Hypothalamus (tissue), 51 donors: ENCODE measurements around the gene RASSF8.
A peak's percentile ranks its signal among the peaks of the same experiment; 100 is the strongest.

Source experiments
- DNase-seq, 51 donors: peaks; one replicate each; lab custom pipeline; 2025; lab: John Stamatoyannopoulos, UW

Gene RASSF8

GRCh38 chr12:26097046-26097878 lies 138.8 kb downstream of the RASSF8 start:
- DNase-seq, result peak in 43 of 51 donors; percentile 3 to 89 (median 56)

DNA sequence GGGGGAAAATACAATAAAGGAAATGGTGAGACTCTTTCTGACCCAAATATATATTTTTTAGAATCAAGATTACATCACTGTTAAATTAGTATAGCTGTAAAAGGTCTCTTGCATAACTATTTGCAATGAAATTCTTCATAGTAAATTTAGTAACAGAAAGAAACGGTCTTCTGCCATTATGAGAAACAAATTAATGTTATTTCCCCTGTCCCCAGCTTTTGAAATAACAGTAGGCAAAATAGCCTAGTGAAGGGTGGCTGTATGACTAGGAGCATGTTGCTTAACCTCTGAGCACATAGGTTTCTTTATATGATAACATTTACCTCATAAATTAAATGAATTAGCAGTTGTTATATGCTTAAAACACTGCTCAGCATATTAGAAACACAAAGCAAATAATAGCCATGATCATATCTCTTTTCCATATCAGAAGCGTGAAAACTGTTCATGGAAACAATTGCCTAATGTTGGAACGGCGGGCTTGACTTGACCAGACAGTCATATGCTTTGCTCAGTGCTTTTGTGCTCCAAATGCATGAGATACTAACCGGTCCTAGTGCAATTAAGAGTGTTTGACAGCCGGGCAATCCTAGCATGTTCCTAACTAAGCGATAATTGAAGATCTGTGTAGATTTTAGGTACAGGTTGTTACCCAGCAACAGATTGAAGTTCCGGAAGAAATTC lies 142.3 kb downstream of the RASSF8 start:
- no peak for DNase-seq

- no peak for DNase-seq
Observed at GRCh38 chr12:26101350-26101734, 142.9 kb downstream of the RASSF8 start.

DNA sequence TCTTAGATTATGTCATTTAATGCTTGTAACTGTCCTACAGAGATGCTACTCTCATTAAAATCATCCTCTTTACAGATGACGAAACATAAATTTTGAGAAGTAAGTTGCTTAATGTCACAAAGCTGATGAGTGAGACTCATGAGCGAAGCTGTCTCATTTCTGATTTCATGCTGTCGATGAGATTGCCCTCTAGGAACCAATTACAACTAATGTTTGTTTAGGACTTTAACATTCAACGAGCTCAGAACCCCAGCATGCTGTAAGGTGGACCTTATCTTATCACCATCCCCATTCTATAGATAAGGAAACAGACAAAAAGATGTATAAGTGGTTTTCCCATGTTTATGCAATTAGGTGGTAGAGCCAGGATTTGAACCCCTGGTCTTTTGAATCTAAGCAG lies 143.3 kb downstream of the RASSF8 start:
- DNase-seq, result no peak

DNA sequence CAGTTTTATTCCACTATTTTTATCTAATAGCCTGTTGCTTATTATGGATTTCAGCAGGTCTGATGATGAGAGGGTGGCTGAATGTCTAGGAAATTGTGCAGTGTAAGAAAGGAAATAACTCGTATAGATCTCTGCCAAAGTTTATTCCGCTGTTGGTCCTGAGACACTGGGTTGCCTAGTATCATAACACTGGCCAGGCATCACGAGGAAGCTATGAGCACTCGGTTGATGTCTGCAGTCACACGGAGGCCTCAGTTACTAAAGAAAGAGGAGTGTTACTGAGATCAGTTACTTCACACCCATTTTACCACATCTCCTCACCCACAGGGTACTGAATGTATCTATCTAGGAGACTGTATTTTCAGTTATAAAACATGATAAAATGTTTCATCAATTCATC lies 144.5 kb downstream of the RASSF8 start:
- no peak for DNase-seq

DNA sequence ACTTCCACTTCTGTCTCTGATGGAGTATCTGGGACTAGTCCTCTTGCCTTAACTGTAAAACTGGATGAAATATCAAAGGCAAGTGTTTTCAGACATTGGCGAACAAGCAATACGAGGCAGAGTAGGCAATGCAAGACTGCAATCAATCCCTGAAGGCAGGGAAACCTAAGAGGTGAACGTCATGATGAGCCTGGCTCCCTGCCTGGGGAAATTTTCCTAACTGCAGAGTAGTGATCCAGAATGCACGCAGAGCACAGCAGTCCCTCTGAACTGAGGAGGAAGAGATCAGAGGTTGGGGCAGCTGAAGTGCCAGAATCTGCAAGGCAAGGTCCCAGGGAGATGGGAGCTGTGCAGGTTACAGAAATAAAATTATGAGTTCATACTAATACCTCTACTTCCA lies 147.9 kb downstream of the RASSF8 start:
- no peak for DNase-seq

DNA sequence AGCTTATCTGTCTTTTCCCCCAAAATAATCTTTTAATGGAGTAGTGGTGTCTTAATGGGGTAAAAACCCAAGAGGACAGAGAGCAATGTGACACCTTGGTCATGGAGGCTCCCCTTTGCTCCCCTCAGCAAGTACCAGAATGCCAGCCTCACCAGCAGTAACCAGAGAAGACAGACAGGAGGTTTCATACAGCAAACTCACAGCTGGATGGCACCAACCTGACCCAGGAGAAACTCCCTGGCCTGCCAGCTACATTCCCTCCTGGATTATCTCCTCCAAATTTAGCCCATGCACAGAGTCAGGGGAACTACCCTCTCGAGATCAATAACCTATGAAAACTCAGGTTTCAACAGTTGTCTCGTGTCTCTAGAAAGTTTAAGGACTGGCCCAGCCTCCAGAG lies 150.4 kb downstream of the RASSF8 start:
- no peak for DNase-seq

DNA sequence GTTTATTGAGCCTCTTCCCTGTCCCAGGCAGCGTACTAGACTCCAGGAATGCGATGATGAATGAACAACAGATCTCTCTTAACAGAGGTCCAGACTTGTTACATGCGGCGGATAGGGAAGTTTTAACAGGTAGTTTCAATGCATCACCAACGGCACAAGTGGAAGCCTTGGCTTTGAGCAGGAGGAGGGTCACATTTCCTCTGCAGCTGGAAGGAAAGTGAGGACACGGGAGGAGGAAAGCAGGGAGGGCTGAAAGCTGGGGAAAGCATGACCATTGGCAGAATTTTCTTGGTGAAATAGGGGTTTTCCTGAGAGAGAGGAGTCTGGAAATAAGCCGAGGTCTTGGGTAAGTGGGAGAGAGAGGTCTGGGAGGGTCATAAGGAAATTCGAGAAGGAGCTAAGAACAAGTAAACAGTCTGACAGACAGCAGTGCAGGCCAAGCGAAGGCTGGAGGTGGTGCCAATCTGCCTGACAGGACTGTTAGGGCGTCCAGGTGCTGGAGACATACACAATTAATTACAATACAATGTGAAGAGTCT lies 150.9 kb downstream of the RASSF8 start:
- DNase-seq, result no peak

DNA sequence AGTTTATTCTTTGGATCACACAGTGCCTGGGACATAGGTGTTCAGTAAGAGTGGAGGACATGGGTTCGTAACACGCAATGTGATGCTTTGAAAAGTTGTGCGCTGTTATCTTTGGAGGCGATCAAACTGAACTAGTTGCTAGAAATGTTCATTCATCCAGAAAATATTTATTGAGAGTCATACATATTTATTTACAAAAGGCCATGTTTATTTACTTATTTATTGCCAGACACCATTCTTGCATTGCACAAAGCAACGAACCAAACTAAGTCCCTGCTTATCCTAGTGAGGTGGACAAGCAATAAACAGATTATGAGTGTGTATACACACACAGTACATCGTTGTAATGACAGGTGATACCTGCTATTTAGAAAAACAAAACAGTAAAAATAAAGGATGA lies 153.8 kb downstream of the RASSF8 start:
- DNase-seq, result no peak

DNA sequence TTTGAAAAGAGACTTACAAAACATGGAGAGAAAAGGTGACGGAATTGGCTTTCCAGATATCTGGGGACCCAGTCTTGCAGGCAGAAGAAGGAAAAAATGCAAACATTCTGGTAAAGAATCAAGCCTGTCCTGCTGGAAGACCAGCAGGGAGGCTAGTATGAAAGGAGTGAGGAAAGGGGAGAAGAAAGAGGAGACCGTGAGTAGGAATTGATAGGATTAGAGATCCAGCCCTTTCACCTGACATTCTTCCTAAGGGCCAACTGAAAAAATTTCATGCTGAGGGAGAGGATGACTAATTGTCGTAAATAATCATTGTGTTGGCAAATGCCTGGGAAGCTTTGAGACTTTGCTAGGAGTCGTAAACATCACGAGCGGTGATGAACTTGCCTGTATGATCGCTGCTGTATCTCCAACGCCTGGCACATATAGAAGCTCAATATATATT lies 154.2 kb downstream of the RASSF8 start:
- DNase-seq, result no peak

- peak in 5 of 51 donors; percentile 13 to 50 (median 18) for DNase-seq
Observed at GRCh38 chr12:26113181-26113654, 154.7 kb downstream of the RASSF8 start.

DNA sequence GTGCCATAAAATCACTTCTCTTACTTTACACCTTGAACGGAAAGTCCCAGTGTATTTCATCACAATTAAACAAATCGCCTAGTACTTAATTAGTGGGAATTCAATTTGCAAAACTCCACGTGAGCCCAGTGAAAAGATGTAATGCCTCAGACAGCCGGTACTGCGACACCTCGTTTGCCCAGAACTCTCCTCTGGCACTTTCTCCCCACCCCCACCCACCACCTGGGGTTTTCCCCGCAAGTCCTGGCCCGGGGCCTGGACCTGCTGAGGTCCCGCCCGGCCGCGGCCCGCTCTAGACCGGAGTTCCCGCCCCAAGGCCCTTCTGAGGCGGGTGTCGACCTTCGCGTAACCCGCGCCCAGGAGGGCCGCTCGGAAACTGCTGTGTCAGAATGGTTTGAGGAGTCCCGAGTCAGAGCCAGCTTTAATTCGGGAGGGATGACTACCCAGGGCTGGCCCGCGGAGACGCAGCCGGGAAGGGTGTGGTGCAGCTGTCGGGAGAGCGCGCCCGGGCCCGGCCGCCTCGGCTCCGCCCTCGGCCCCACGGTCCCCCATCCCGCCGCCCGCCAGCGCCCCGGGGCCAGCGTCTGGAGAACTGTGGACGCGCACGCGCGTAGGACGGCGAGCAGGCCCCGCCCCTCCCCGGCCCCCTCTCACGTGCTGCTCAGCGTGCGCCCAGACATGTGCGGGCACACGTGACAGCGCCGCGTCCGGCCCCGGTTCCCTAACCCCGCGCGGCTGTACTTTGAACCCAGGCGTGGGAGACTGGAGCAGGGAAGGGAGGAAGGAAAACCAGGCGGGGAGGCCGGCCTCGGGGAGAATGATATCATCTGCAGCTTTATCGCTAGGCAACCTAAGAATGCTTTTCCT lies 155.6 kb downstream of the RASSF8 start:
- peak; percentile 72 to 96 (median 88) for DNase-seq

GRCh38 chr12:26114720-26115401 lies 156.4 kb downstream of the RASSF8 start:
- DNase-seq, result peak in 3 of 51 donors; percentile 59 to 74 (median 64)

DNA sequence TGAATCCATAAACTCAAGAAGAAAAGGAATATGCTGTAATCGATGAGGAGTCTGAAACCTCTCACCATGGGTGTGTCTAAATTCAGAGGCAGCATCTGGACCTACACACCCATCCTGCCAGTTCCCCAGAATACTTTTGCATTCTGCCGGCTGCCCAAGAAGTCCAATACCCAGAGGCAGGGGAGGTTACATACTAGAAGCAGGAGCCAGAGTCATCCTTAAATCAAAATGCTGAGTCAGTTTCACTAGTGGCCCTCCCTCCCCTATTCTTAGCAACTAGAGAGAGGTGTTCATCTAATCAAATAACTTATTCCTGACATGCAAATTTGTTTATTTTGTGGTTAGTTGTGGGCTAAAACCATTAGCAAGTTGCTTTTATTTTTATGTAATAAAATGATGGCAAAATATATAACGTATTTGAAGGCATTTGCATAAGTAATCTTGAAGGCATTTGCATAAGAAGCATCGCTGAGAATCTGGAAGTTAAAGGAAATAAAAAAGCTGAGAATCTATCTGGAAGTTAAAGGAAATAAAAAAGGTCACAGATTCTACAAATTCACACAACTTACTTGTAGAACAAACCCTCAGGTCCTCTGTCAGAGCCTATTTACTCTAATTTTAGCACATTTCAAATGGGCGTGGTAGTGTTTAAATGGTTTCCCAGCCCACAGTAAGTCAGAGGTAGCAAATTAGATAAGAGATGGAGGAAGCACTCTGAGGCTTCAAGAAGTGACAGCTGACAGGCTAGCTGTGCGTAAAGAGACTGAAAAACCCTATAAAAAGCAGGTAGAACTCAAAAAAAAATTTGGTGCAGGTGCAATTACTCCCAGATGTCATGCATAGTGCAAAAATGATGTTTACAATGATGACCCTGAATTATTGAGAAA lies 158.6 kb downstream of the RASSF8 start:
- peak in 1 of 51 donors; percentile 37 for DNase-seq

DNA sequence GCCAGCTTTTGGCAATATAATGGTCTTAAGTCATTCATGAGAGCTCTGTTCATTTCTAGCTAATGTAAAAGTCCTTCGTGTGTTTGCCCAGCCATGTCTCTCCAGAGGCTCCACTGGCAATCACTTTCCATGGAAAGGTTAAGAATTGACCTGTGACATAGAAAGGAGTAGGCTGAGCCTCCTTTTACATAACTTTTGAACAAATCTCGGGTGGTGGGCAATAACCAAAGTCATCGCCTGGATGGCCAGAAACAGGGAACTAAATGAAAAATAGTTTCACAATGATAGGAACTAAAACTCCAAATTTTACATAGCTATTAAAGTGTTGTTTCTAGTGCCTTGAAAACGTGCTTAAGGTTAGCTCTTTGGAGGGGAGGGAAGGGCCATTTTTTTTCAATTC lies 159.8 kb downstream of the RASSF8 start:
- DNase-seq, result no peak

GRCh38 chr12:26119391-26119989 lies 161.0 kb downstream of the RASSF8 start:
- DNase-seq, result peak in 5 of 51 donors; percentile 20 to 86 (median 29)

DNA sequence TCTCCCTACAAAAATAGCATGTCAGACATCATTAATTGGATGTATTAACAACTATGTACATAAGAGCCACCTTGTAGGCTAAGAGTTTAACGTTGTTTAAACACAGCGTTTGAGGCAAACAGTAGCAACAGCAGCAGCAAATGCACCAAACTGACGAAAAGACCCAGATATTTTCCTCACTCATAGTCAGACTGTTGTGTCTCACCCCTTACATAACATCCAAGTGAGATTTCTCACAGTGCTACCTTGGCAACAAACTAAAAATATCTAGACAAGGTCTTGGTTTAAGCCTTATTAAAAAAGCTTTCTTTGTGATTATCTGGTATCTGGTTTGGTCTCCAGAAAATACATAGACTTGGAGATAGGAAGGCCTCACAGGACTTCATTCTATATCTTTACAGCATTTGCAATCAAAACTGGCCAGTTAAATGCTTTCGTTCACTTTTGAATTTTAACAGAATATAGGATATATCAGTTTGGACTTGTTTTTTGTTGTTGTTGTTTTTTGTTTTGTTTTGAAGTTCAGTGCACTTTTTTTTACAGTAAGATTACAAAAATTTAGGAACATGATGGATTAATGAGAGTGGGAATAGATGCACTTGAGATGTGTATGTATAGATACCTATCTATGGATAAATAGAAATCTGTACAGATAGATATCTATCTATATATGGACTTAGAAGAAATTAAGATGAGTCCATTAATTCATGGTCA lies 162.2 kb downstream of the RASSF8 start:
- DNase-seq, result peak in 2 of 51 donors; percentile 30 to 71
